ENCODE measurements around the gene ZYX. TPM values are rescaled to one million over a fixed set of nuclear protein-coding genes. Genes with fewer than 3 reads are reported as not detected.

Gene ZYX
- total RNA-seq, 1 donor from 2014 or later, result 412 TPM

DNA sequence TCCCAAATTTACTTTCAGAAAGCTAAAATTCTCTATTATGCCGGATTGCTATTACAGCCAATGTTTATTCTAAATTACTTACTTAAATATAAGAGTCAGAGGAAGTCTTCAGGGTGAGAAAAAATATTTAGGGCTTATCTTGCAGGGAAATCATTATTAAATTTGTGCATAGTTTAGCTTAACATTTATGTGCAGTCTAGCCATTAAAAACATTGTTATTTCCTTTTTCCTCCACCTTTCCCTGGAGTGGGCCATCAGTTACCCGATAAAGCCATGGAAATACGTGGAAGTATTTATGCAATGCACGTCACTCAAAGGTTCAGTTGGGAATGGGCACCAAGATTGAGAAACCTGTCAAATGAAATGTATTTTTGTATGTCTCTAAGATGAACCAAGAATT, 52.6 kb downstream of the ZYX start:
- no peaks in the 10 kb centered on the region for H3K36me3 Mint-ChIP-seq (ENCODE audit: unreplicated experiment)
- H3K4me3 Mint-ChIP-seq (ENCODE audit: unreplicated experiment), result no peak overlapping the region
- peaks cover 4% of the 10 kb centered on the region for H3K4me1 Mint-ChIP-seq (ENCODE audit: unreplicated experiment)
- H3K9me3 Mint-ChIP-seq (ENCODE audit: unreplicated experiment), result no peaks in the 10 kb centered on the region
- H3K27me3 Mint-ChIP-seq (ENCODE audit: unreplicated experiment), result peaks cover 18% of the 10 kb centered on the region
- no peak for DNase-seq (ENCODE audit: extremely low spot score, unreplicated experiment)
- TF ChIP-seq, protein P1, sequence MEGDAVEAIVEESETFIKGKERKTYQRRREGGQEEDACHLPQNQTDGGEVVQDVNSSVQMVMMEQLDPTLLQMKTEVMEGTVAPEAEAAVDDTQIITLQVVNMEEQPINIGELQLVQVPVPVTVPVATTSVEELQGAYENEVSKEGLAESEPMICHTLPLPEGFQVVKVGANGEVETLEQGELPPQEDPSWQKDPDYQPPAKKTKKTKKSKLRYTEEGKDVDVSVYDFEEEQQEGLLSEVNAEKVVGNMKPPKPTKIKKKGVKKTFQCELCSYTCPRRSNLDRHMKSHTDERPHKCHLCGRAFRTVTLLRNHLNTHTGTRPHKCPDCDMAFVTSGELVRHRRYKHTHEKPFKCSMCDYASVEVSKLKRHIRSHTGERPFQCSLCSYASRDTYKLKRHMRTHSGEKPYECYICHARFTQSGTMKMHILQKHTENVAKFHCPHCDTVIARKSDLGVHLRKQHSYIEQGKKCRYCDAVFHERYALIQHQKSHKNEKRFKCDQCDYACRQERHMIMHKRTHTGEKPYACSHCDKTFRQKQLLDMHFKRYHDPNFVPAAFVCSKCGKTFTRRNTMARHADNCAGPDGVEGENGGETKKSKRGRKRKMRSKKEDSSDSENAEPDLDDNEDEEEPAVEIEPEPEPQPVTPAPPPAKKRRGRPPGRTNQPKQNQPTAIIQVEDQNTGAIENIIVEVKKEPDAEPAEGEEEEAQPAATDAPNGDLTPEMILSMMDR (IDR thresholded peaks at IDR 0.05), result no peak
- no peak overlapping the region for H3K27ac Mint-ChIP-seq (ENCODE audit: unreplicated experiment)

DNA sequence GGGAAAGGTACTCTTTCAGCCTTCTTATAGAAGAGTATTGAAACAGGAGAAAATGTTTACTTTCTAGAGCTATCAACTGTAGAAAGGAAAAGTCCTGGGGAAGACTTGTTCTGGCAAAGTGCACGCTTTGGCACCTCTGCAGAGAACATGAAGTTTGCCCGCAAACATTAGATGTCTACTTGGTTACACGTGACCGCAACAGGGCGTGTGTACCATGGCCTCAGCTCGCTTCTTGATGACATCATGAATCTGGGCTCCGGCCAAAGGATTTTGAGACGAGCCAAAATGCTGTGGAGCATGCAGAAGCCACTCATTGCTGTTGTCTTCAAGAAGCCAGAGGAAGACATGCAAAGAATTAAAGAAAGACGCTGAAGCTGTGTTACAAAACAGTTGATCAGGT, 53.5 kb downstream of the ZYX start:
- Mint-ChIP-seq H3K4me3 (ENCODE audit: unreplicated experiment) (no peak overlapping the region), H3K36me3 (ENCODE audit: unreplicated experiment) (no peaks in the 10 kb centered on the region), H3K9me3 (ENCODE audit: unreplicated experiment) (no peaks in the 10 kb centered on the region)

DNA sequence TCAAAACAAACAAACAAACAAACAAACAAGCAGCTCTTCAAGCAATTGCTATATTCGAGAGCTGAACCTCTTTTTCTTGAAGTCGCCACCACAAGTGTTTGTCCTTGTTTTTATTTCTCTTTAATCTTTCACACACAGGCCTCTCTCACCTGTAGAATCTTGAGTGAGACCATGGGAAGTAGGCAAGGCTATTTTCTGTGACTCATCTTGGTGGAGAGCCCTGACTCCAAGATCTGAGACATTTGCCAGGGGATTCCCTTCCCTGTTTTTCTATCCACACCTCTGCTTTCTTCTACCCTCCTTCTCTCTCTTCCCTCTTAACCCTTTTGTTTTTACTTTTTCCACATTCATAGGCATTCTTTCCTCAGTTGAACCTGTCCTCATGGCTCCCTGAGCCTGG, 54.1 kb downstream of the ZYX start:
- TF ChIP-seq, protein P1 (IDR thresholded peaks at IDR 0.05), result no peak
- no peaks in the 10 kb centered on the region for H3K9me3 Mint-ChIP-seq (ENCODE audit: unreplicated experiment)
- H3K4me1 Mint-ChIP-seq (ENCODE audit: unreplicated experiment), result peaks cover under 1% of the 10 kb centered on the region
- DNase-seq (ENCODE audit: extremely low spot score, unreplicated experiment), result no peak
- H3K36me3 Mint-ChIP-seq (ENCODE audit: unreplicated experiment), result no peaks in the 10 kb centered on the region
- no peak overlapping the region for H3K27ac Mint-ChIP-seq (ENCODE audit: unreplicated experiment)
- peaks cover 26% of the 10 kb centered on the region for H3K27me3 Mint-ChIP-seq (ENCODE audit: unreplicated experiment)
- no peak overlapping the region for H3K4me3 Mint-ChIP-seq (ENCODE audit: unreplicated experiment)

More for the DNA sequence above, 53.5 kb downstream of the ZYX start:
- H3K27me3 Mint-ChIP-seq (ENCODE audit: unreplicated experiment), result peaks cover 21% of the 10 kb centered on the region
- TF ChIP-seq, protein P1 (IDR thresholded peaks at IDR 0.05), result no peak
- DNase-seq (ENCODE audit: extremely low spot score, unreplicated experiment), result no peak
- no peak overlapping the region for H3K27ac Mint-ChIP-seq (ENCODE audit: unreplicated experiment)
- peaks cover 4% of the 10 kb centered on the region for H3K4me1 Mint-ChIP-seq (ENCODE audit: unreplicated experiment)

DNA sequence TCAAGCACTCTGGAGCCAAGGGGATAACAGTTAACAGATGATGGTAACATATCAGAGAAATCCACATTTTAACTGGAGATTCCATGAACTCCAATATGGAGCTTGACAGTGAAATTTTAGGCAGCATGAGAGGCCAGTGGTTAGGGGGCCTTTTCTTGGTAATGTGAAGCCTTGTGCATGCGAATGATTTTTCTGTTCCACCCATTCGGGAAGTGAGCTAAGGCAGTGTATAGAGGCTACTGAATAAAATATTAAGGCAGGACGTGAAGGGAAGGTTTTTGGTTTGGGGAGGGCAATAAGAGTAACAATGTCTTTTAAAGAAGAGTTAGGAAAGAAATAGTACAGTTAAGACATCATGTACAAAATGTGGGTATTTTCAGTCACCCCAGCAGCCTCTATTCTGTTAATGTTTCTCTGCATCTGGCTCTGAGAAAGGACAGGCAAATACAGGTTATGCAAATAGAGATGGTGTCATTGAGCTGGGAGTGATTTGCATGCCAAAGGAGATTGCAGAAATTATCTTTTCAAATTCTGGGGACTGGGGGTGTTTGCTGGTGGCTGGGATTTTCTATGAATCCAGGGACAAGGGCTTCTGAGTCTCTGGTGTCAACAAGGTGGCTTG, 55.3 kb downstream of the ZYX start:
- peaks cover 33% of the 10 kb centered on the region for H3K27me3 Mint-ChIP-seq (ENCODE audit: unreplicated experiment)
- no peak overlapping the region for H3K4me3 Mint-ChIP-seq (ENCODE audit: unreplicated experiment)
- H3K9me3 Mint-ChIP-seq (ENCODE audit: unreplicated experiment), result no peaks in the 10 kb centered on the region
- H3K27ac Mint-ChIP-seq (ENCODE audit: unreplicated experiment), result no peak overlapping the region
- H3K36me3 Mint-ChIP-seq (ENCODE audit: unreplicated experiment), result no peaks in the 10 kb centered on the region
- no peaks in the 10 kb centered on the region for H3K4me1 Mint-ChIP-seq (ENCODE audit: unreplicated experiment)
- no peak for DNase-seq (ENCODE audit: extremely low spot score, unreplicated experiment)
- TF ChIP-seq, protein P1 (IDR thresholded peaks at IDR 0.05), result no peak

DNA sequence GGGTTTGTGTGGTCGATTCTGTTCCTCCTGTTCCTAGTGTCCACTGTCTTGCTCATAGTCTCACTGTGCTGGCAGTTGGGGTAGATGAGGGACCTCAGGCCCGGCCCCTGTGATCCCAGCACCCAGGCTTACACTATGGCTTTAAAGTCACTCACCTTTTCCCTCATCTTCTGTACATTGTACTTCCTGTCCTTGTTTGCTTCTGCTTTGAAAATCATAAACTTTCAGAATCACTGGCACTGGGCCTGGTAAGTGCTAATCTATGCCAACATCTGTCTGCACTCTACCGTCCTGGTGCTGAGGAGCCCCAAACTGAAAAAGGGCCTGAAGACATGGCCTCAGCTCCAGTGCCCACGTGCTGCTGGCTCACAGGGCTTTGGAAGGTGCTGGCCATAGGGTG, 56.4 kb downstream of the ZYX start:
- Mint-ChIP-seq H3K27me3 (ENCODE audit: unreplicated experiment) (peaks cover 41% of the 10 kb centered on the region), H3K4me3 (ENCODE audit: unreplicated experiment) (no peak overlapping the region), H3K36me3 (ENCODE audit: unreplicated experiment) (no peaks in the 10 kb centered on the region), H3K27ac (ENCODE audit: unreplicated experiment) (no peak overlapping the region), H3K9me3 (ENCODE audit: unreplicated experiment) (no peaks in the 10 kb centered on the region), H3K4me1 (ENCODE audit: unreplicated experiment) (no peaks in the 10 kb centered on the region)
- TF ChIP-seq, protein P1 (IDR thresholded peaks at IDR 0.05), result no peak
- DNase-seq (ENCODE audit: extremely low spot score, unreplicated experiment), result no peak
